ENCODE data around the gene TVP23B. TPM values are rescaled to one million over a fixed set of nuclear protein-coding genes. Genes with fewer than 3 reads are reported as not detected.
"Not testable (repeated sequence)": the region's sequence is repeated elsewhere in the genome, so short reads cannot be mapped to it uniquely, and the experiment has no call there.

The TVP23B gene
- polyA plus RNA-seq, 1 donor: 19.0 TPM

GRCh38 chr17:18794841-18795240, 13.9 kb downstream of the TVP23B start:
- DNase-seq: not testable (repeated sequence)

DNA sequence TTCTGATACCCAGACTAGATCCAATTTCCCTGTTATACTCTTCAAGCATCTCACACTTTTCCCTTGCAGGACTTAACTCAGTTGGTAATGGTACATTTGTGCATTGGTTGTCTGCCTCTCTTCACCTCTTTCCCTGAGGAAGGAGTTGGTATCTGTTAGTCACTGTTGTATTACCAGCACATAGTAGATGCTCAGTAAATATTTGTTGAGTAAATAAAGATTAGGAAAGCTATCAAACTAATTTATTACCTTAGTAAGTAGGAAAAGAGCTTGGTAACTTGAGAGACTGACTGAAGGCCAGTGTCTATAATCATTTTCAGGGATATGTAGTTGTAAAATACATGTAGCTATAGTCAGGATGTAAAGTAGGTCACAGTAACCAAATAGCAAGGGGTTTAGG, 15.9 kb downstream of the TVP23B start:
- DNase-seq: not testable (repeated sequence)

DNA sequence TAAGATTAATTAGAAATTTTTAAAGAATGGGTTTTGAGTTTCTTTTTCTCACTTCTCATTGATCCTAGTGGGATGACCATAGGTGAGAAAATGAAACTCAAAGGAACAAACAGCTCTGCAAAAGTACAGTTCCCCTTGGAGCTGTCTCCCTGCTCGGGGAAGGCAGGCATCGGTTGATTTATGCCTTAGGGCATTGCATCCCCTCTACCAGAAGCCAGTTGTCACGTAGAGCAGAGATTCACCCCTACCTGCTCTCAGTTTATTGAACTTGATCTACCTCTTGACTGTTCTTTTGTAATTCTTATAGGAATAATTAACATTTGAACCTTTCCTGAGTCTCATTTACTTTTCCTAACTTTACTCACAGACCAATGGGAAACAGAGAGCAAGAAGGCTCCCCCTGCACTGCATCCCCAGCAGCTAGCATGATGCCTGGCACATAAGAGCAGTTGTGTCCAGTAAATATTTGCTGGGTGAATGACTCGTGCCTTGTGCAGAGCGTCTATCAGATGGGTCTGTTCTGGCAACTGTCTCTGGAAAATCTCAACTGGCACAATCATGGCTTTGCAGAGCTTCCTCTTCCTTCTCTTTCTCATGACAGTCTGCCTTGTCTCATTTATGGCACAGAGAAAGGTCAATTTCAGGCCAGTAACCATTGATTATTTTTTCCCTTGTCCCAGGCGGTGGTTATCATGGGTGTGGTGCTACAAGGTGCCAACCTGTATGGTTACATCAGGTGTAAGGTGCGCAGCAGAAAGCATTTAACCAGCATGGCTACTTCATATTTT, 22.7 kb downstream of the TVP23B start:
- DNase-seq: not testable (repeated sequence)

GRCh38 chr17:18815924-18816323, 34.9 kb downstream of the TVP23B start:
- not testable (repeated sequence) for DNase-seq

- peak; percentile 34 for DNase-seq
Measured at GRCh38 chr17:18816489-18817371, 35.7 kb downstream of the TVP23B start.

DNA sequence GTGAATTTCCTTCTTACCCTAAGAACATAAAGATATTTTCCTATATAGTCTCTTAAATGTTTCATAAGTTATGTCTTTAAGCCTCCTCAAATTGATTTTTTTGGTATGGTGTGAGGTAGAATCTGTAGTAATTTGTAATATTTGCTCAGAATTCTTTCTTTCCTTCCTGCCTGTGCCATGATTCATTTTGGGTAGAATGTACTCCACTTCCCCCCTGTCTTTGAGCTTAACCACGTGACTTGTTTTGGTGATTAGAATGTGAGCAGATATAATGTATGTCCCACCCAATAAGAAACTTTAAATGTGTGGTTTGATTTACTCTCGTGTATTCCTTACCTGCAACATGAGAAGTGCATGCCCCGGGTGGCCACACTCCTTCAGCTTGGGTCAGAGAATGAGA, 40.4 kb downstream of the TVP23B start:
- not testable (repeated sequence) for DNase-seq

DNA sequence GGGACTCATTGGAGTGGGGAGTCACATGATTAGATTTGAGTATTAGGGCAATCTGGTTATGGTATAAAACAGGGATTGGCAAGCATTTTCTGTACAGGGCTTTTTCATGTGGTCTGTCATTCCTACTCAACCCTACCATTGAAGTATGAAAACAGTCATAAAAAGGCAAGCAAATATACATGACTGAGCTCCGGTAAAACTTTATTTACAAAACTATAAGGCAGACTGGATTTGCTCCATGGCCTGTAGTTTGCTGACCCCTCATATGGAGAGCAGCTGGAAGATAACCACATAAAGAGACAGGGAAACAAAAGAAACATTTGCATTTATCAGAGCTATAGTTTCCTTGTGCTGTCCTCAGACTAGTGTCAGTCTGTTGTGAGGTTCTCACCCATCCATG, 46.6 kb downstream of the TVP23B start:
- not testable (repeated sequence) for DNase-seq

GRCh38 chr17:18848501-18848900, 67.5 kb downstream of the TVP23B start:
- DNase-seq: no peak

- no peak for DNase-seq
Measured at GRCh38 chr17:18850679-18851078, 69.7 kb downstream of the TVP23B start.

GRCh38 chr17:18851201-18851600, 70.2 kb downstream of the TVP23B start:
- DNase-seq: no peak

DNA sequence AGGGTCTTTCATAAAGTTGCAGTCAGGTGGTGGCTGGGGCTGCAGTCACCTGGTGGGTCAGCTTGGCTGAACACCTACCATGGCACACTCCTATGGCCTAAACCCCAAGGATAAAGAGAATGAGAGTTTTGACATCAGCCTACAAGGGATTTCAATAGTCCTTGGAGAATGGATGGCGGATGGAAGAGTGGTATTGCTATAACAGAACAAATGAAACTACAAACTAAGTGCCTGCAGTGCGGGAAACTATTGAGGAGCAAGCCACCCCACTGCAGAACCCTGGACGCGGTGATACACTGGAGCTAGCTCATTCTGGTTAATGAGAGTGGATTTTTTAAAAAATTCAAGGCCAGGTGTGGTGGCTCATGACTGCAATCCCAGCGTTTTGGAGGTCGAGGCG, 74.0 kb downstream of the TVP23B start:
- DNase-seq: no peak

DNA sequence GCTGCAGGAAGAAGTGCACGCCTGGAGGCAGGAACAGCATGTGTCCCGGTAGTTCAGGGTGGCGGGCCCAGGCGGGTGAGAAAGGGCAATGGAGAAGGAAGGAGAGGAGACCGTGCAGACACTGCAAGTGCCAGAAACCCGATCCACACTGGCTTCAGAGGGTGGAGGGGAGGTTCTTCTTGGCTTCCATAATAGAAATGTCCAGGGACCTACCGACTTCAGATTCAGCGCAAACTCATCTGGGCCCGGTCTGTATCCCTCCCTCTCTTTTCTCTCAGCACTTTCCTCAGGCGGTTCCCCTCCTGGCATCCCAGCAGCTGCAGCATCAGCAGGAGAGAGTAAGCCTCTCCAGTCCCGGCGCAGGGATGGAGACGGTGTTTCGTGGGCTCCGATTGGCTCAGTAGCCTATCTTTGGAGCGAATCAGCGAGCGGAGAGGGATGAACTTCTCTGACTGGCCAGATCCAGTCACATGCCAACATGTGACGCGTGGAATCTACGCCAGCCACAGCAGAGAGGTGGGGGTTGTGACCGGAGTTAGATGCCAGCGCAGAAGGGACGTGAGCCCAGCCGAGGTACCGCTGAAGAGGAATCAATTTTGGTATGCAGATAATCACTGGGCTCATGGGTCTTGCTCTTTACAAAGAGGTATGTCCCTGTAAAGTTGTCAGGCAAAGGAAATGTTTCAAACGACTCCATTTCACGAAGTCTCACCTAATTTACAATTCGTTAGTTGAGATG, 75.0 kb downstream of the TVP23B start:
- peak; percentile 97 for DNase-seq

Other genes with a start within 250 kb of the TVP23B start
- 0.36 TPM for gene TBC1D28, start 136.8 kb upstream of the TVP23B start, polyA plus RNA-seq (ENCODE audit: insufficient read length)
- gene FOXO3B, start 98.9 kb upstream of the TVP23B start, polyA plus RNA-seq (ENCODE audit: insufficient read length): 4.9 TPM
- 0.13 TPM for gene FBXW10, start 37.1 kb upstream of the TVP23B start, polyA plus RNA-seq (ENCODE audit: insufficient read length)
- 21.1 TPM for gene PRPSAP2, start 76.9 kb downstream of the TVP23B start, polyA plus RNA-seq (ENCODE audit: insufficient read length)
- 0.12 TPM for gene SLC5A10, start 171.0 kb downstream of the TVP23B start, polyA plus RNA-seq (ENCODE audit: insufficient read length)
- 0.46 TPM for gene FAM83G, start 223.6 kb downstream of the TVP23B start, polyA plus RNA-seq (ENCODE audit: insufficient read length)

All from hindlimb muscle (tissue), 1 donor.